Activated CD8-positive, alpha-beta memory T cell treated with anti-CD3 and anti-CD28 coated beads for 24 hours (primary cell): Measurements from ENCODE around the gene ATRN.
A peak's percentile ranks its signal among the peaks of the same experiment; 100 is the strongest.

Experiments
- DNase-seq: peaks from one replicate; pipeline ENCODE4 v3.0.0-alpha.2; 2020

The ATRN gene

DNA sequence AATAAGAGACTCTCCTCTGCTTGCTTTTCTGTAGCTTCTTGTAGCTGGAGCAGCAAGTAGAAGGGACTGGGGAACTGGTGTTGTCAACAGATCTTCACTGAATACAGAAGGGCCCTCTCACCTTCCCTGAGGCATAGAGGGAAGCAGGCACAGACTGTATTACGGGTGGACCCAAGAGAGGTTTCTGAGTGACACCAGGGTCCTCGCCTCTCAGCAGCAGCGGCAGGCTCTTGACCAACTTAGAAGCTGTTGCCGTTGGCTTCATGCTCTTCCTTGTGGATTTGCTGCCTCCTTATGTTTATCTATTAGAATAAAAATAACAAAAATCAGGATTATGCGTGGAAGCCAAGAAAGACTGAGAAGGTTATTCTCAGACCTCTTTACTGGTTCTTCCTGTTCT is 160.7 kb downstream of the ATRN start:
- DNase-seq = no peak

DNA sequence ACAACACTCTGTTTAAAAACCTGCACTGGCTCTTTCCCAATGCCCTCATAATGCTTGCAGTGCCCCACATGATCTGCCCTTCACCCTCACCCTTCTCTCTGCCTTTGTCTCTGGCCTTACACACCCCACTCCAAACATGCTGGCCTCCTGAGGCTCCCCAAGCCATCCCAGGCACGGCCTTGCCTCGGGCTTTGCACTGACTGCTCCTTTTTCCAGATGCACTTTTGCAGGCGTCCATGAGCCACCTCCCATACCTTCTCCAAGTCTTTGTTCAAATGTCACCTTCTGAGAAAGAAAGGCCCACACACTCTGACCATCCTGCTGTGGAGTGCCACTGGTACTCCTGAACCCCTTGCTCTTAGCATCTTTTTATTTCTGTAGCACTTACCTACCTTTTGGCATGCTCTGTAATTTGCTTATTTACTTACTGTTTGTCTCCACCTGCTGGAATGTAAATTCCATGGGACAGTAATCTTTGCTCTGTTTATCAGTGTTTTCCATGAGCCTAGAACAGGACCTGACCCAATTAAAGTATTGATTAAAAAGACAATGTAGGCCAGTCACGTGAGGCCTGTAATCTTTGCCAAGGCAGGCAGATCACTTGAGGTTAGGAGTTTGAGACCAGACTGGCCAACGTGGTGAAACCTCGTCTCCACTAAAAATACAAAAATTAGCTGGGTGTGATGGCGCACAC is 161.6 kb downstream of the ATRN start:
- DNase-seq = no peak

DNA sequence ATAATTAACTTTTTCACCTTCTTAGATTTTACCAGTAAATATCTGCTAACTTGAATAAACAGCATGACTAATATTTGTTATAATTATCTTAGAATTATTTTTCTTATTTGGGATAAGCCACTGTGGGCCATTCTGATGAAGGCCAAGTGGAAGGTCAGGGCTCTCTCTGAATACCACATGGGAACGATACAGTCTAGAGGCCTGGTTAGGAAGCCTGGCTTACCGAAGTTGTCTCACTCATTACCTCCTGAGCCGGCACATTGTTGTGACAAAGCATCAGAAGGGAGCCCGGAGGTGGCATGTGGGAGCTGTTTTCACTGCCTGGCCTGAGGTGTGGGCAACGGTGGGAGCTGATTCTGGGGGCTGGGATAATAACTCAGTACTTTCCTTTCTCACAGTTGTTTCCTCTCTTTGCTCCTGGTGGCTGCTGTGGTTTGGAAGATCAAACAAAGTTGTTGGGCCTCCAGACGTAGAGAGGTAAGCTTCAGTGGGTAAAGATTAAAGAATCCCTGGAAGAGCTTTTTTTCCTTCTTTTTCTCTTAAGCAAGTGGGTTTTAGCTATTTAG is 163.2 kb downstream of the ATRN start:
- no peak for DNase-seq

DNA sequence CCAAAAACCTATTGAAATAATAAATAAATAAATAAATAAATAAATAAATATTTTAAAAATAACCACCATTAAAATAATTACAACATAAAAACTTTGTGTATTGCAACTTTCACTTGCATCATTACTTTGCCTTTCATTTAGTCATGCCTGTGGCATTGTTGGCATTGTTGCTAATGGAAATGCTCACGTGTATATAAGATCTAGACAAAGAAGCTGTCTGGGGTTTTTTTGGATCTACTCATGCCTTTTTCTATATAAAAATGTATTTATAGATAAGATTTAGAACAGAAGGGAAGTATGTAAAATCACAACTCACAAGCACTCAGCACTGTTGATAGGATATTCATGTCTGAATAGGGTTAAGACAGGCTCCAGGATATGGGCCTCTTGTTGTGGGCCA is 164.5 kb downstream of the ATRN start:
- no peak for DNase-seq

DNA sequence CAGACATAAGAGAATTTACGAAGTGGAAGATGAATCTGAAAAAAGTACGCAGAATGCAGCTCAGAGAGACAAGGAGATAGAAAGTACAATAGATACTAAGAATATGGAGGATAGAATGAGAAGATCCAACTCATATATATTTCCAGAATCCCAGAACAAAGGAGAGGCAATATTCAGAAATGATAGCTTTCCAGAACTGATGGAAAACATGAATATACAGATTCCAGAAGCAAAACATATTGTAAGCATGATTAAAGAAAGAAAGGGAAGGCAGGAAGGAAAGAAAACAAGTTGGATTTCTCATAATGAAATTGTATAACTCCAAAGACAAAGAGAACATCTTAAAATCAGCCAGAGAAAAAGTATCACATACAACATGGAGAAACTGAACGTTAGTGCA is 169.4 kb downstream of the ATRN start:
- no peak for DNase-seq

DNA sequence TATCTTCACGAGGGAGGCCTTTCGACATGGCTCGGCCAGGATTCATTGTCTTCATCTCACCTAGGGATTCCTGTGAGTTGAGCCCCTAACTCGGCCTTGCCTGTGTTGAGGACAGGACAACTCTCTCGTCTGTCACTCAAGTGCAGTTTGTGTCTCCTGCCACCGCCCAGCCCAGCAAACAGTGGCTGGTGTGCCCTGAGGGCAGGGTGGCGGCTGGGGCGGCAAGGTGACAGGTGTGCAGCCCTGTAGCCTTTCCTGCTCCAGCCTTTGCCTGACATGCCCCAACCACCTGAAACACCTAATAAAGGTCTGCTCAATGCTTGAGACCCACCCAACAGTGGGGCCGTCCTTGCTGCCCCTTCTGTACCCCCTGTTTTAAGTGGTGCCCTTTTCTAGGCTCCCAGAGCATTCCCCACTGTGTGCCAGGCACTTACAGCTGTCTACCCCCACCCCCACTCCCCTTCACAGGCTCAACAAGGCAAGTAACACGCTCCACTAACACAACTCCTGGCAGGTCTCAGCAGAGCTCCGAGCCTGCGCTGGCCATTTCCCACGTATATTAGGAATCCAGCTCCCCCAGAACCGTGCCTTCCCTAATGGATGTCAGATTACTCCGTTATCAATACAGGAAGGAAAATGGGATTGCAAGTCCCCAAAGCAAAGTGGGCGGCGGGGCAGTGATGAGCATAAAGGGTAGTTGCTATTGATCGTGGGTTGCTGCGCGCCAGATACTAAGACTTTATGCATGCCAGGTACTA is 174.7 kb downstream of the ATRN start:
- no peak for DNase-seq

- DNase-seq = no peak
These were observed 175.2 kb downstream of the ATRN start for GRCh38 chr20:3646067-3646440.

- no peak for DNase-seq
These were observed 175.8 kb downstream of the ATRN start for GRCh38 chr20:3646651-3647050.

- DNase-seq = no peak
These were observed 176.7 kb downstream of the ATRN start for GRCh38 chr20:3647473-3647872.

DNA sequence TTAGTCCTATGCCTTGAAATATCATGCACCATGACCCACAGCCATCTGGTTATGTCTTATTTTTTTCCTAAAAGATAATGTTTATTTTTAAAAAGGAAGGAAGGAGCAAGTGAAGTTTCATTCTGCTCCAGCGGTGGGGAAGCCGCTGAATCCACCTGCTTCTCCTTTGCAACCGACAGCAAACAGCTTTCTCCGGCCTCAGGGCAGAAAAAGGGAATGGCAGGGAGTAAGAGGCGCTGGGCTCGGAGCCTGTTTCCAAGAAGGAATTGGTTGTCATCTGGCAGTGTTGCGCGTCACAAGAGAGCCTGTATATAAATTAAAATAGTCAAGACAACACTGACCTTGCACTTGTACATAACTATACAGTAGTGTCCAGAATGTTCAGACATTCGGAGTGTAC is 178.1 kb downstream of the ATRN start:
- DNase-seq = no peak

GRCh38 chr20:3651204-3651962 is 180.6 kb downstream of the ATRN start:
- no peak for DNase-seq

- DNase-seq = no peak
These were observed 181.4 kb downstream of the ATRN start for GRCh38 chr20:3652221-3652620.

DNA sequence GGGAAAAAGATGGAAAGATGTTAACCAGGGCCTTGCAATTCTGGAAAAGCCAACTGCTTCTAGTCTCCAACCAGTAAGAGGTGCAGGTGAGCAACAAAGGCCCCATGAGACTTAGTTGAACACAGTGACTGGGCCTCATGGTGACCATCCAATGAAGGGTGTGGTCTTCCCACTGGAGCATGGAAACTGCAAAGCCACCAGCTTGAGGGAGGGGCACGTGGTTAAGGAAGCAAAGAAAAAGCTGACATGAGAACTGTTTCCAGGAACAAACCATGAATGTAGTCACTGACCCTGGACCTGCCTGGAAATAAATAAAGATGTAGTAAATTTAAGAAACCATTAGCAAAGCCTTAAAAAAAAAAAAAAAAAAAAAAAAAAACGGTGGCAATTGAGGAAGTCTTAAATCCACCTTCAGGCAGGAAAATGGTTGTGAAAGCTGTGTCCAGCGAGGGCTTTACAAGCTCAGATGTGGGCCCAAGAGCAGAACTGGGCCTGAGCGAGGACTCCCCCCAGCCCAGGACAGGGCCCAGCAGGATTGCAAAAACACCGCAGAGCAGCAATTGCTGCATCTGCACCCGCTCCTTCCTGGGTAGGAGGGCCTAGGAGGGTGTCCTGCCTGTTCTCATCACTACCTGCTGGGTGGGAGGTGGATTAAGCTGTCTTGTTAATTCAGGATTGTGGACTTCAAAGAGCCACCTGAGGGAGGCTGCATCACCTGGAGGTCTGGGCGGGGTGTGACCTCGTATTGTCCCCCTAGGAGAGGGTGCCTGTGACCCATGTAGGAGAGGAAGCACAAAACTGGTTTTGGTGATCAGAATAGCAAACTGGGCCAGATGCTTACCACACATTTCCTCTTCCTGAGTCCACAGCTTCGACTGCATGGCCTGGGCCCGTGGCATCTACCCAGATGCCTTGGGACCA is 182.1 kb downstream of the ATRN start:
- DNase-seq = peak; percentile 32

- DNase-seq = peak; percentile 17
These were observed 183.1 kb downstream of the ATRN start for GRCh38 chr20:3653921-3654320.

DNA sequence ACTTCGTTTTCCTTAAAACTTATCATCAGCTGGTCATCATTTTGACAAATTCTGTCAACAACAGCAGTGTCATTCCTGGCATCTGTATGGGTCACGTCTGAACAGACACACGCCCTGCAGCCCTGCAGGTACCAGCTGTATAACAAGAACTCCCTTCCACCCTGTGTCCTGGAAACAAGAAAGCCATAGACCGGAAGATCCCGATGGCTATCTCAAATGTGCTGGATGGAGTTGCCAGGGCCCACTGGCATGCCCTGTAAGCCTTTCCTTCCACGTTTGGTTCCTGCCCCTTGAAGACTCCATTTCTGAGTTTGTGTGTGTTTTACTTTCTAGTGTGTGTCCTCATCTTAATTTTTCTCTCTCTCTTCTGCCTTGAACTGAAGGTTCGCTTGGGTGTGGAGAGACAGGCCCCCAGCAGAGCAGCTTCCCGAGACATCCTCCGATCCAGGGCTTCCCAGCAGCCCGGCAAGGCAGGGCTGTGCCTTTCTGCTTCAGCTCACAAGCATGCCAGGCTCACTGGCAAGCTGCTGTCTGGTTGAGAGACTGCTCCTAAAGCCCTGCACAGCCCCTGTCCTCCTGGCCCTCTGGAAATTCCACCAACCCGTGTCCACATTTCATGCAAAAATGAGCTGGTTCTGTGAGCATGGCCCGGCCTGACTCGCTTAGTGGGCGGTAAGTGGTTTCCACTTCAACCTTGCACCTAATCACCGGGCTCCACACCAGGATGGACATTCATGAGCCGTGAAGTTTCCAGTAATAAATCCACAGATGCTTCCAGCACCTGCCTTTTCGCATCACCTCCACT is 183.7 kb downstream of the ATRN start:
- DNase-seq = no peak

DNA sequence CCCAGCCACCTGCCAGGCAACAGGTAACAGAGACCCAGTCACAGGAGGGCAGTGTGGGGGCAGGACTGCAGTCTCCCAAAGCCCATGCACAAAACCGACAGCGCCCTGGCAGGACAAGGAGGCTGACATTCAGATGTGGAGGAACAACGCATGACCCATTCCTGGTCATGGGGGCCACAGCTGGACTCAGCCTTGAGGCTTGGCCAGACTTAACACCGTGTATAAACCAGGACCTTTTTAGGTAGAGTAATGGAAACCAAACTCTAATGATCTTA is 184.2 kb downstream of the ATRN start:
- no peak for DNase-seq

GRCh38 chr20:3658019-3658715 is 187.3 kb downstream of the ATRN start:
- no peak for DNase-seq

GRCh38 chr20:3658716-3659491 is 188.1 kb downstream of the ATRN start:
- no peak for DNase-seq

DNA sequence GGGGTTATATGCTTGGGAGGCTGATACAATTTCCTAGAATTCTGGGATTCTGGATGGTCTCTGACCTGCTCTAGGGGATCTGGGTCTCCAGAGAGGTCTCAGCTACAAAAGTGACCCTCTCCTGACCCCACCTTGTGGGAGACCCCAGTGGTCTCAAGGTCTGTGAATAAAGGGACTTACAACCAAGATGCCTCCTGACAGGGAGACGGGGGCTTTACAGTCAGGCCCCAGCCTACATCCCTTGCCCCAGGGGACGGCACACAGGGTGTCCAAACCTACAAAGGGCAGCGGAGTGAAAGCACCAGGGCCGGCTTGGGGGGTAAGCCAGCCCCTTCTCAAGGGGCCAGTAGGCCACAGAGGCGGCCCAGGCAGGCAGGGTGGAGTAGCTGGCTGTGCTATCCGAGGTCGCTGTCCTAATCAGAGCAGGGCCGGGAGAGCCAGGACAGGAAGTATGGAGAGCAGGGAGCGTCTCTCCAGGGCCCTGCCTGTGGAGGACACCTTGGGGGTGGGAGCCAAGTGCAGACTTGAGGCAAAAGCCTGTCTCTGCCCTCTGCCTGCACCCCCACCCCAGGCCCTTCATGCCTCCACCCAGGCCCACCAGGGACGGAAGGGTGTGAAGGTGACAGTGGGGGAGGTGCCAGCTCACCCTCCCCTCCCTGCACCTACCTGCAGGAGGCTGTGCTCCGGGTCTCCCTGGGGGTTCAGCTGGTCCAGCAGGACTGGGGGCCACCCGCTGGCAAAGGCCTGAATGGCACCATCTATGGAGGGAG is 188.9 kb downstream of the ATRN start:
- DNase-seq = no peak
